ENCODE data around the gene RBM4. TPM values are rescaled to one million over a fixed set of nuclear protein-coding genes. Genes with fewer than 3 reads are reported as not detected.

The RBM4 gene
- total and polyA plus RNA-seq, 9 donors = 64.0 to 177 (median 121) TPM

DNA sequence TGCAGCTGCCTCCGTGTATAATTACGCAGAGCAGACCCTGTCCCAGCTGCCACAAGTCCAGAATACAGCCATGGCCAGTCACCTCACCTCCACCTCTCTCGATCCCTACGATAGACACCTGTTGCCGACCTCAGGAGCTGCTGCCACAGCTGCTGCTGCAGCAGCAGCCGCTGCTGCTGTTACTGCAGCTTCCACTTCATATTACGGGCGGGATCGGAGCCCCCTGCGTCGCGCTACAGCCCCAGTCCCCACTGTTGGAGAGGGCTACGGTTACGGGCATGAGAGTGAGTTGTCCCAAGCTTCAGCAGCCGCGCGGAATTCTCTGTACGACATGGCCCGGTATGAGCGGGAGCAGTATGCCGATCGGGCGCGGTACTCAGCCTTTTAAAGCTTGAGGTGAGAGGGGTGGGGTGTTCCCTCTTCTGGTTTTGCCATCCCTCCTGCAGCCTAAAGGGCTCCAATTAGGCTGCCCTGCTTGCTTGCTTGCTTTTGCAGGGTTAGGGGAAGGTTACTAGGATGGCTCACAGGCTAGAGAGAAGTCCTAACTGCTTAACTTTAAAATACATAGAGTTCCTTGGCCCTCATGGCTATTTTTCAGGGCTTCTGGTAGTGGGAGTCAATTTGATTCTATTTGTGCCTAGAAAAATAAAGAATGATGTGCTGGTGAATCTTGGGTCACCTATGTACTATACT is 5.4 kb downstream of the RBM4 start:
- TF ChIP-seq EP300 (IDR thresholded peaks at IDR 0.05) (no peak), POLR2A (IDR thresholded peaks at IDR 0.05) (no peak), CTCF (IDR thresholded peaks at IDR 0.05) (no peak)
- Histone ChIP-seq H3K4me1 (ENCODE audit: insufficient read depth) (peaks cover 23% of the 10 kb centered on the region), H3K27me3 (no peaks in the 10 kb centered on the region), H3K36me3 (no peaks in the 10 kb centered on the region), H3K4me3 (no peak overlapping the region), H3K9me3 (no peaks in the 10 kb centered on the region), H3K27ac (no peak overlapping the region)
- 62 to 90% (median 69%) methylated on average over 24 of the region's 24 CpGs for WGBS, 3 donors
- no peak for DNase-seq
- intact Hi-C loops (cut with DNase I) = no loop called here

GRCh38 chr11:66646828-66647227 is 8.3 kb downstream of the RBM4 start:
- H3K27ac ChIP-seq = no peak overlapping the region
- H3K36me3 ChIP-seq = no peaks in the 10 kb centered on the region
- TF ChIP-seq CTCF (IDR thresholded peaks at IDR 0.05) = no peak
- TF ChIP-seq EP300 (IDR thresholded peaks at IDR 0.05) = no peak
- no peak for TF ChIP-seq POLR2A (IDR thresholded peaks at IDR 0.05)
- no peaks in the 10 kb centered on the region for H3K27me3 ChIP-seq
- no peaks in the 10 kb centered on the region for H3K9me3 ChIP-seq
- DNase-seq = no peak
- no peak overlapping the region for H3K4me3 ChIP-seq
- WGBS, 3 donors = 74 to 84% (median 81%) methylated on average over 4 of the region's 4 CpGs
- intact Hi-C loops (cut with DNase I) = no loop called here
- peaks cover 20% of the 10 kb centered on the region for H3K4me1 ChIP-seq (ENCODE audit: insufficient read depth)

DNA sequence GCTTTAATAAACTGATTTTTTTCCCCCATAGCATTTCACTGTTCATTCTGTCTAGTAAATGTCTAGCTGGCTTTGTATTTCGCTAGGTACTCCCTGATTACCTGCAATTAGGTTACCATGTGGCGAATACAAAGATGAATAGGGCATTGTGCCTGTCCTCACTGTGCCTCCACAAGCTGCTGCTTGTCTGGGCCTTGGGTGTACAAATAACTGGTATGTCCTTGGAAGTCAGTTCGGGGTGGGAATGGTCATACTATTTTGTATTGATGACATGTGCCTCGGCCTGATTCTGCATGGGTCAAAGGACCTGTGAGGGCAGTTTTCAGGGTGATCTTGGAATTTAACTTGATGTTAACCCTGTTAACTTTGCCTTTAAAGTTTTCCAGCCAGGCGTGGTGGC is 11.4 kb downstream of the RBM4 start:
- DNase-seq = no peak
- intact Hi-C loops (cut with DNase I) = no loop called here
- no peak for TF ChIP-seq POLR2A (IDR thresholded peaks at IDR 0.05)
- no peak for TF ChIP-seq CTCF (IDR thresholded peaks at IDR 0.05)
- TF ChIP-seq EP300 (IDR thresholded peaks at IDR 0.05) = no peak
- H3K4me3 ChIP-seq = no peak overlapping the region
- no peak overlapping the region for H3K27ac ChIP-seq
- H3K36me3 ChIP-seq = no peaks in the 10 kb centered on the region
- no peaks in the 10 kb centered on the region for H3K9me3 ChIP-seq
- WGBS, 3 donors = 94 to 100% (median 98%) methylated on average over 5 of the region's 5 CpGs
- no peaks in the 10 kb centered on the region for H3K27me3 ChIP-seq
- H3K4me1 ChIP-seq (ENCODE audit: insufficient read depth) = peaks cover 9% of the 10 kb centered on the region

- Histone ChIP-seq H3K4me1 (ENCODE audit: insufficient read depth) (peaks cover 2% of the 10 kb centered on the region), H3K27me3 (no peaks in the 10 kb centered on the region), H3K27ac (no peak overlapping the region), H3K9me3 (no peaks in the 10 kb centered on the region), H3K4me3 (no peak overlapping the region), H3K36me3 (no peaks in the 10 kb centered on the region)
- intact Hi-C loops (cut with DNase I) = no loop called here
- TF ChIP-seq POLR2A (IDR thresholded peaks at IDR 0.05) (no peak), CTCF (IDR thresholded peaks at IDR 0.05) (no peak), EP300 (IDR thresholded peaks at IDR 0.05) (no peak)
- WGBS, 3 donors = 93 to 94% (median 93%) methylated on average over 2 of the region's 2 CpGs
- DNase-seq = no peak
Measured at GRCh38 chr11:66651016-66651415, 12.5 kb downstream of the RBM4 start.
